ENCODE data around the gene GJC1.
"Not testable (repeated sequence)": the region's sequence is repeated elsewhere in the genome, so short reads cannot be mapped to it uniquely, and the experiment has no call there.

Gene GJC1

GRCh38 chr17:44757918-44758413 is 72.1 kb downstream of the GJC1 start:
- Histone ChIP-seq H3K18ac (ENCODE audit: low read length) (no peak overlapping the region), H3K36me3 (ENCODE audit: control insufficient read depth in 1 of 2, insufficient read depth in 2 of 2, low read length in 2 of 2) (no peaks in the 10 kb centered on the region), H3K23ac (ENCODE audit: low read length) (no peak overlapping the region), H3K27me3 (ENCODE audit: insufficient read depth, low read length) (peaks cover 23% of the 10 kb centered on the region), H2AK5ac (ENCODE audit: low read length) (no peak overlapping the region), H2AFZ (ENCODE audit: insufficient read depth, low read length, poor library complexity) (no peak overlapping the region), H3K79me1 (ENCODE audit: low read length) (no peaks in the 10 kb centered on the region), H3K4ac (ENCODE audit: low read depth, low read length) (no peak overlapping the region), H3K4me1 (ENCODE audit: control insufficient read depth in 1 of 2, insufficient read depth in 2 of 2, low read length in 2 of 2) (peaks cover 3 to 5% of the 10 kb centered on the region in 2 experiments), H4K12ac (ENCODE audit: low read depth, low read length) (no peak overlapping the region), H4K91ac (ENCODE audit: low read depth, low read length) (no peak overlapping the region), H3K27ac (ENCODE audit: low read depth, low read length) (no peak overlapping the region), H3K14ac (ENCODE audit: low read length) (no peak overlapping the region), H2BK12ac (ENCODE audit: low read length) (no peak overlapping the region), H3K9ac (ENCODE audit: low read length) (no peak overlapping the region), H4K8ac (ENCODE audit: low read depth, low read length) (no peak overlapping the region), H3K9me3 (ENCODE audit: insufficient read depth, low read depth, low read length) (peaks cover 2% of the 10 kb centered on the region), H3K4me3 (ENCODE audit: low read depth, low read length) (no peak overlapping the region), H2BK5ac (ENCODE audit: low read depth, low read length, poor library complexity) (no peak overlapping the region), H2BK120ac (ENCODE audit: insufficient read depth, low read length, poor library complexity) (no peak overlapping the region), H3K79me2 (ENCODE audit: control insufficient read depth, insufficient read depth, low read length, poor library complexity) (no peaks in the 10 kb centered on the region), H3K4me2 (ENCODE audit: low read length) (no peak overlapping the region)
- DNase-seq: no peak
- no CpG with 5 or more reads among the region's 5 CpGs for WGBS (ENCODE audit: extremely low coverage, insufficient coverage, insufficient read length)

GRCh38 chr17:44757045-44757917 is 72.8 kb downstream of the GJC1 start:
- no CpG with 5 or more reads among the region's 10 CpGs for WGBS (ENCODE audit: extremely low coverage, insufficient coverage, insufficient read length)
- H3K27ac ChIP-seq (ENCODE audit: low read depth, low read length): no peak overlapping the region
- H3K79me2 ChIP-seq (ENCODE audit: control insufficient read depth, insufficient read depth, low read length, poor library complexity): no peaks in the 10 kb centered on the region
- H3K36me3 ChIP-seq (ENCODE audit: control insufficient read depth in 1 of 2, insufficient read depth in 2 of 2, low read length in 2 of 2): no peaks in the 10 kb centered on the region
- H2BK120ac ChIP-seq (ENCODE audit: insufficient read depth, low read length, poor library complexity): no peak overlapping the region
- H4K12ac ChIP-seq (ENCODE audit: low read depth, low read length): no peak overlapping the region
- peaks cover 3 to 5% of the 10 kb centered on the region in 2 experiments for H3K4me1 ChIP-seq (ENCODE audit: control insufficient read depth in 1 of 2, insufficient read depth in 2 of 2, low read length in 2 of 2)
- H4K91ac ChIP-seq (ENCODE audit: low read depth, low read length): no peak overlapping the region
- H3K27me3 ChIP-seq (ENCODE audit: insufficient read depth, low read length): peaks cover 23% of the 10 kb centered on the region
- H3K9me3 ChIP-seq (ENCODE audit: insufficient read depth, low read depth, low read length): peaks cover 2% of the 10 kb centered on the region
- H2BK12ac ChIP-seq (ENCODE audit: low read length): no peak overlapping the region
- H3K23ac ChIP-seq (ENCODE audit: low read length): no peak overlapping the region
- no peak overlapping the region for H3K14ac ChIP-seq (ENCODE audit: low read length)
- no peak overlapping the region for H3K9ac ChIP-seq (ENCODE audit: low read length)
- H3K4me3 ChIP-seq (ENCODE audit: low read depth, low read length): no peak overlapping the region
- H2AFZ ChIP-seq (ENCODE audit: insufficient read depth, low read length, poor library complexity): no peak overlapping the region
- H2AK5ac ChIP-seq (ENCODE audit: low read length): no peak overlapping the region
- no peak overlapping the region for H4K8ac ChIP-seq (ENCODE audit: low read depth, low read length)
- H3K4ac ChIP-seq (ENCODE audit: low read depth, low read length): no peak overlapping the region
- H2BK5ac ChIP-seq (ENCODE audit: low read depth, low read length, poor library complexity): no peak overlapping the region
- H3K18ac ChIP-seq (ENCODE audit: low read length): no peak overlapping the region
- no peak for DNase-seq
- no peak overlapping the region for H3K4me2 ChIP-seq (ENCODE audit: low read length)
- no peaks in the 10 kb centered on the region for H3K79me1 ChIP-seq (ENCODE audit: low read length)

GRCh38 chr17:44755180-44755579 is 74.9 kb downstream of the GJC1 start:
- not testable (repeated sequence) for H3K4ac ChIP-seq (ENCODE audit: low read depth, low read length); H3K18ac ChIP-seq (ENCODE audit: low read length); H2AK5ac ChIP-seq (ENCODE audit: low read length); H3K4me1 ChIP-seq (ENCODE audit: control insufficient read depth in 1 of 2, insufficient read depth in 2 of 2, low read length in 2 of 2); H3K27ac ChIP-seq (ENCODE audit: low read depth, low read length); H3K9me3 ChIP-seq (ENCODE audit: insufficient read depth, low read depth, low read length); H2AFZ ChIP-seq (ENCODE audit: insufficient read depth, low read length, poor library complexity); H4K91ac ChIP-seq (ENCODE audit: low read depth, low read length); H2BK120ac ChIP-seq (ENCODE audit: insufficient read depth, low read length, poor library complexity); H4K12ac ChIP-seq (ENCODE audit: low read depth, low read length); H3K79me1 ChIP-seq (ENCODE audit: low read length); H3K23ac ChIP-seq (ENCODE audit: low read length); H3K79me2 ChIP-seq (ENCODE audit: control insufficient read depth, insufficient read depth, low read length, poor library complexity); DNase-seq; H3K4me2 ChIP-seq (ENCODE audit: low read length); H2BK5ac ChIP-seq (ENCODE audit: low read depth, low read length, poor library complexity); H3K4me3 ChIP-seq (ENCODE audit: low read depth, low read length); H4K8ac ChIP-seq (ENCODE audit: low read depth, low read length); H3K14ac ChIP-seq (ENCODE audit: low read length); H2BK12ac ChIP-seq (ENCODE audit: low read length); H3K9ac ChIP-seq (ENCODE audit: low read length)
- WGBS (ENCODE audit: extremely low coverage, insufficient coverage, insufficient read length): no CpG with 5 or more reads among the region's 5 CpGs
- peaks cover 23% of the 10 kb centered on the region for H3K27me3 ChIP-seq (ENCODE audit: insufficient read depth, low read length)
- peaks cover 12 to 15% of the 10 kb centered on the region in 2 experiments for H3K36me3 ChIP-seq (ENCODE audit: control insufficient read depth in 1 of 2, insufficient read depth in 2 of 2, low read length in 2 of 2)

- Histone ChIP-seq H3K14ac (ENCODE audit: low read length) (no peak overlapping the region), H3K4me3 (ENCODE audit: low read depth, low read length) (no peak overlapping the region), H3K4me2 (ENCODE audit: low read length) (no peak overlapping the region), H4K91ac (ENCODE audit: low read depth, low read length) (no peak overlapping the region), H3K79me1 (ENCODE audit: low read length) (no peaks in the 10 kb centered on the region), H3K18ac (ENCODE audit: low read length) (no peak overlapping the region), H3K4ac (ENCODE audit: low read depth, low read length) (no peak overlapping the region), H3K27ac (ENCODE audit: low read depth, low read length) (no peak overlapping the region), H4K8ac (ENCODE audit: low read depth, low read length) (no peak overlapping the region), H2BK5ac (ENCODE audit: low read depth, low read length, poor library complexity) (no peak overlapping the region), H2AK5ac (ENCODE audit: low read length) (no peak overlapping the region), H2AFZ (ENCODE audit: insufficient read depth, low read length, poor library complexity) (no peak overlapping the region), H3K23ac (ENCODE audit: low read length) (no peak overlapping the region), H3K36me3 (ENCODE audit: control insufficient read depth in 1 of 2, insufficient read depth in 2 of 2, low read length in 2 of 2) (peaks cover 18 to 19% of the 10 kb centered on the region in 2 experiments), H3K79me2 (ENCODE audit: control insufficient read depth, insufficient read depth, low read length, poor library complexity) (no peaks in the 10 kb centered on the region), H3K4me1 (ENCODE audit: control insufficient read depth in 1 of 2, insufficient read depth in 2 of 2, low read length in 2 of 2) (peaks cover 1% of the 10 kb centered on the region in 2 experiments), H3K9ac (ENCODE audit: low read length) (no peak overlapping the region), H2BK120ac (ENCODE audit: insufficient read depth, low read length, poor library complexity) (no peak overlapping the region), H3K27me3 (ENCODE audit: insufficient read depth, low read length) (peaks cover 16% of the 10 kb centered on the region), H2BK12ac (ENCODE audit: low read length) (no peak overlapping the region), H4K12ac (ENCODE audit: low read depth, low read length) (no peak overlapping the region), H3K9me3 (ENCODE audit: insufficient read depth, low read depth, low read length) (peaks cover 2% of the 10 kb centered on the region)
- no peak for DNase-seq
- WGBS (ENCODE audit: extremely low coverage, insufficient coverage, insufficient read length): no CpG with 5 or more reads among the region's 7 CpGs
Measured at GRCh38 chr17:44754276-44754675, 75.8 kb downstream of the GJC1 start.
